Glutamatergic neuron (in vitro differentiated cells): Measurements from ENCODE around the gene RNF26. TPM values are rescaled to one million over a fixed set of nuclear protein-coding genes. Genes with fewer than 3 reads are reported as not detected.
A peak's percentile ranks its signal among the peaks of the same experiment; 100 is the strongest.

Experiments used
- DNase-seq: peaks from one replicate; pipeline ENCODE4 v3.0.0; 2022
- H3K27ac Mint-ChIP-seq: one replicate; pipeline ENCODE4 v1.8.0; 2020; ENCODE audit warnings: mild to moderate bottlenecking, mixed read lengths, inconsistent platforms; ENCODE audit not compliant: unreplicated experiment
- H3K27me3 Mint-ChIP-seq: one replicate; pipeline ENCODE4 v1.8.0; 2020; ENCODE audit warnings: mild to moderate bottlenecking, moderate library complexity, mixed read lengths, inconsistent platforms; ENCODE audit not compliant: unreplicated experiment
- H3K36me3 Mint-ChIP-seq: one replicate; pipeline ENCODE4 v1.8.0; 2020; ENCODE audit warnings: mild to moderate bottlenecking, mixed read lengths, inconsistent platforms; ENCODE audit not compliant: unreplicated experiment
- H3K4me1 Mint-ChIP-seq: one replicate; pipeline ENCODE4 v1.8.0; 2020; ENCODE audit warnings: mild to moderate bottlenecking, low read depth, mixed read lengths, inconsistent platforms; ENCODE audit not compliant: unreplicated experiment
- H3K4me3 Mint-ChIP-seq: one replicate; pipeline ENCODE4 v1.8.0; 2020; ENCODE audit warnings: mild to moderate bottlenecking, mixed read lengths, inconsistent platforms; ENCODE audit not compliant: unreplicated experiment
- H3K9me3 Mint-ChIP-seq: one replicate; pipeline ENCODE4 v1.8.0; 2020; ENCODE audit warnings: mild to moderate bottlenecking, moderate library complexity, mixed read lengths, inconsistent platforms; ENCODE audit not compliant: unreplicated experiment
- total RNA-seq: library from RNA; stranded (reverse); fragmentation: NEBNext Ultra II Directional; extraction: Animal tissue kit (Norgen Biotek cat#: 25700); gene quantifications from one replicate; pipeline ENCODE4 v1.2.1, GENCODE V29; 2021; ENCODE audit not compliant: unreplicated experiment
- TF ChIP-seq, protein P1 (sequence below): fragments of 200-600 bp; sonication (generic); IDR thresholded peaks from one replicate; pipeline ENCODE4 v1.5.0; 2021; ENCODE audit not compliant: partially characterized antibody, unreplicated experiment

RNF26 gene
- total RNA-seq, 1 donor from 2014 or later = 20.6 TPM

DNA sequence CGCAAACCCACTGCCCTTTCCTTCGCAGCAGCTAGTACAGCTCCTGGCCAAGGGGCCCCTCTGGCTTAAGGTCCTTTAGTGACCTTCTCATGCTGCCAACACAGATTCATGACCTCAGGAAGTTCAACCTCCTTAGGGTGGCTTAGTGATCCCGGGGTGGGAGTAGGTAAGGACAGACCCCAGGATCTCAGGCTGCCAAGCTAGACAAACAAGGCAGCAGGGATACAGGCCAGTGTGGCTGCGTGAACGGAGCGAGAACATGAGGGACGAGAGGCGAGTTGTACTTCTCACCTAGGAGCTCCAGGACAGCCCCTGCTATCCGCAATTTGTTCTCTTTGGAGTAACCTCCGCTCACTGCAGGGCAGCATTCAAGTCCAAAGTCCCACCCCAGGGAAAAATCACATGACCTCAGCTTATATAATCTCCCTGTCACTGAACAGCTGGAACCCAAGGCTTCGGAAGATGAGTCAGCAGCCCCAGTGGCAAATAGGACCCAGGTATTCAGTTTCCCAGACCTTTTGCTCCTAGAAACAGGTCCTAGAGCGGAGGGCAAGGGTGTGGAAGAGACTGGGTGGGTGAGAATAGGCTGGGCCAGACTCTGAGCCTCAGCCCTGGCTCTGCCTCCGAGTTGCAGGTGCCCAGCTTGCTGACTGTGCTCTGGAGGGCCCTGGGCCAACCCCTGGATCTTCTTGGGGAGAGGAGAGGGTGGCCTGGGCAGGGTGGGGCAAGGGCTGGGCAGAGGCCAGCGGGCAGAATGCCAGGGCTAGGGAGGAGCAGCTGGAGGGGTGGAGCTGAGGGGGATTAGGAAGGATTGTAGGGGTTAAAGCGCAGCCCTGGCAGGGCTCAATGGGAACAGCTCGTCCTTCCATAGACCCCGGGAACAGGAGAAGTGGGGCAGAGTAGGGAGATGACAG is 34.1 kb downstream of the RNF26 start:
- Mint-ChIP-seq H3K4me1 (peaks cover 40% of the 10 kb centered on the region), H3K36me3 (no peaks in the 10 kb centered on the region), H3K27me3 (peaks cover 15% of the 10 kb centered on the region), H3K4me3 (no peak overlapping the region), H3K9me3 (peaks cover 3% of the 10 kb centered on the region), H3K27ac (no peak overlapping the region)
- TF ChIP-seq, protein P1, sequence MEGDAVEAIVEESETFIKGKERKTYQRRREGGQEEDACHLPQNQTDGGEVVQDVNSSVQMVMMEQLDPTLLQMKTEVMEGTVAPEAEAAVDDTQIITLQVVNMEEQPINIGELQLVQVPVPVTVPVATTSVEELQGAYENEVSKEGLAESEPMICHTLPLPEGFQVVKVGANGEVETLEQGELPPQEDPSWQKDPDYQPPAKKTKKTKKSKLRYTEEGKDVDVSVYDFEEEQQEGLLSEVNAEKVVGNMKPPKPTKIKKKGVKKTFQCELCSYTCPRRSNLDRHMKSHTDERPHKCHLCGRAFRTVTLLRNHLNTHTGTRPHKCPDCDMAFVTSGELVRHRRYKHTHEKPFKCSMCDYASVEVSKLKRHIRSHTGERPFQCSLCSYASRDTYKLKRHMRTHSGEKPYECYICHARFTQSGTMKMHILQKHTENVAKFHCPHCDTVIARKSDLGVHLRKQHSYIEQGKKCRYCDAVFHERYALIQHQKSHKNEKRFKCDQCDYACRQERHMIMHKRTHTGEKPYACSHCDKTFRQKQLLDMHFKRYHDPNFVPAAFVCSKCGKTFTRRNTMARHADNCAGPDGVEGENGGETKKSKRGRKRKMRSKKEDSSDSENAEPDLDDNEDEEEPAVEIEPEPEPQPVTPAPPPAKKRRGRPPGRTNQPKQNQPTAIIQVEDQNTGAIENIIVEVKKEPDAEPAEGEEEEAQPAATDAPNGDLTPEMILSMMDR = no peak
- no peak for DNase-seq

DNA sequence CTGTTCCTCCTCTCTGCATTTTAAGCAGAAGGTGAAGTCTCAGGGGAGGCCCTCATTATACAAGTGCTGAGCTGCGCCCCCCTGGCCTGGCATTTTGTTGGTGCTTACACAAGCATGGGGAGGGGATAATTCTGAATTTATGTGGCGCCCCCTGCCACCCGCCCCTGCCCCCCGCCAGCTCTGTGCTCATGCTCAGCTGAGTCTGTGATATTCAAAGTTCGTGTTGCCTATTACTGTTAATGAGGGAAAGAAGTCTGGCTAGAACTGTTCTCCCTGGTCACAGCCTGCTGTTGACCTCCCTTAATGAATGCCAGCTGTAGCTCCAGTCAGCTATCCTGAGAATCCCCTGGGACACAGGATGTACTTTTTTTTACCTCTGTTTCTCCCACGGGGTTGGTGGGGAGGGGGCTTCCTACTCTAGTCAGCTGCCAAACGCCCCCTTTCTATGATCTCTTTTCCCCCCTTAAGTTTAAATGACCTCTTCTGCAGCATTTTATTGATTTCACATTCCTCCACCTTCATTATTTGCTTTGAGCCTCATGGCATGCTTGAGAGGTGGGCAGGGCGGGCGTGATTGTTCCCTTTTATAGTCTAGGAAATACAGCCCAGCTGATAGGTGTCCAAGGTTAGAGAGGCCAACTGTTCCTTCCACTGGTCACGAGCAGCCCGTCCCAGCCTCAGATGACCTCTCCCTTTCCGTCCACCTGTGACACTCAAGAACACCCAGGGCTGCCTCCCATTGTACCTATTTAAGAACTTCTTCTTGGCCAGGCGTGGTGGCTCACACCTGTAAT is 35.0 kb downstream of the RNF26 start:
- TF ChIP-seq, protein P1 = no peak
- Mint-ChIP-seq H3K4me1 (peaks cover 40% of the 10 kb centered on the region), H3K27me3 (peaks cover 14% of the 10 kb centered on the region), H3K36me3 (no peaks in the 10 kb centered on the region), H3K4me3 (peak overlapping the region; percentile 61), H3K27ac (no peak overlapping the region), H3K9me3 (peaks cover 3% of the 10 kb centered on the region)
- DNase-seq = no peak

DNA sequence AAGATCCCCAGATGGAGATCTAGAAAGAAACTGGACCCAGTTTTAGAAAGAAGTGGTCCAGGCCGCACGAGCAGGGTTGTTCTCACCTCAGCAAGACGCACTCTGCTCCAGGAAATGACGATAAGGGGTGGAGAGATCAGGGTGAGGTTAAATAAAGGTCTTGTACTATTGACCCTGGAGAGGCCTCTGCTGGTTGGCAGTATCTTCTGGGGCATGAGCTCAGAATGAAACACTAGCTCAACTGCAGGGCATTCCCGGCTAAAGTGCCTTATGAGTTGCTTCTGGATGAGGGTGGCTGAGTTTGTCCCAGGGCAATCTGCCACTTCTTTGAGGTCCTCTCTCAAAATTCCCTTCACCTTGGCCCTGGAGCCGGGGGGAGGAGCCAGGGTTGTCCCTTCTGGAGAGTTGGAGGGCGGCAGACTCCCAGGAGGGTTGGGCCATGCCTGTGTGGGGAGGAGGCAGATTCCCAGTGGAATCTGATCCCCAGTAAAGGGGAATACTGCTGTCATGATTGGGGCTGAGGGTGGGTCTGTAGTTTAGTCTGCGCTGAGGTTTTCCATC is 36.2 kb downstream of the RNF26 start:
- Mint-ChIP-seq H3K4me1 (peaks cover 37% of the 10 kb centered on the region), H3K4me3 (no peak overlapping the region), H3K27ac (no peak overlapping the region), H3K27me3 (peaks cover 9% of the 10 kb centered on the region), H3K36me3 (no peaks in the 10 kb centered on the region), H3K9me3 (peaks cover under 1% of the 10 kb centered on the region)
- no peak for DNase-seq
- TF ChIP-seq, protein P1 = no peak

DNA sequence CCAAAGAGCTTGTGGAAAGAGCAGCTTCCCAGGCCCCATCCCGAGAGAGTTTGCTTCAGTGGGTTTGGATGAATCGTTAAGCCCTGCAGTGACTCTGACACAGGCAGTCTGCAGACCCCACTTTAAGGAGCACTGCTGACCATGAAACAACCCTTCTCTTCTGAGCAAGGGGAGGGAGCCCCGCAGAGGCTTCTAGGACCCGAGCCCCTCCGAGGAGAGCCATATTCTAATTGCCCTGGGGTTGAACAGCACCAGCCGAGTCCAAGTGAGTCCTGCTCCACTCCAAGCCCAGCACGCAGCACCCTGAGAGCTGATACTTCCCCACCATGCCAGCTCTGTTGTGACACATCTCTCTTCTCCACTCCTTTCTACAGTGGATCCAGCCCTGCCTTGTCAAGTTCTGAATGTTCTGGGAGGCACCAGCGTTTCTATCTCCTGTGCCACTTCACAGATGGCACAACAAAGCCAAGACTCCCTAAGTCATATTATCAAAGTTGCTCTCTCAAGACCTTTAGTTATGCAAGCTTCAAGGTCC is 36.8 kb downstream of the RNF26 start:
- TF ChIP-seq, protein P1 = no peak
- H3K27me3 Mint-ChIP-seq = peaks cover 9% of the 10 kb centered on the region
- H3K9me3 Mint-ChIP-seq = no peaks in the 10 kb centered on the region
- no peaks in the 10 kb centered on the region for H3K36me3 Mint-ChIP-seq
- H3K27ac Mint-ChIP-seq = no peak overlapping the region
- H3K4me3 Mint-ChIP-seq = peak overlapping the region; percentile 31
- peaks cover 37% of the 10 kb centered on the region for H3K4me1 Mint-ChIP-seq
- no peak for DNase-seq
